Astrocyte of the spinal cord (primary cell): ENCODE results near the gene SQSTM1.
A peak's percentile ranks its signal among the peaks of the same experiment; 100 is the strongest.

Source experiments
- DNase-seq: peaks from one replicate; pipeline ENCODE4 v3.0.0; 2011; ENCODE audit warnings: low read depth, low spot score
- H3K4me3 ChIP-seq: 2 replicates; pipeline ENCODE4 v1.5.1; 2011; ENCODE audit warnings: low read depth, mild to moderate bottlenecking, low read length, moderate library complexity
- CTCF ChIP-seq: IDR thresholded peaks from 2 replicates; pipeline ENCODE4 v1.5.1; 2012; ENCODE audit warnings: low read depth, mild to moderate bottlenecking, low read length, inconsistent platforms
- in situ Hi-C: cut with HindIII; loops from 2 replicates; pipeline ENCODE4 v1.10.0; 2017; ENCODE audit warnings: low sequenced_read_pairs

The SQSTM1 gene

GRCh38 chr5:179820483-179821297, at the start of gene SQSTM1:
TSS of gene SQSTM1 (plus strand) at chr5:179820905. CDS start at chr5:179820937, 32 bp downstream.
- DNase-seq, result peak; percentile 82
- TF ChIP-seq CTCF, result peak; percentile 4
- peak within 1 kb of the TSS; percentile 80 for H3K4me3 ChIP-seq
- in situ Hi-C loops, result no loop called here

- in situ Hi-C loops, result no loop called here
- no peak overlapping the region for H3K4me3 ChIP-seq
- no peak for DNase-seq
- no peak for TF ChIP-seq CTCF
Observed at GRCh38 chr5:179771311-179771895, 49.3 kb upstream of the SQSTM1 start.

- H3K4me3 ChIP-seq, result no peak overlapping the region
- TF ChIP-seq CTCF, result no peak
- in situ Hi-C loops, result no loop called here
- DNase-seq, result no peak
Observed at GRCh38 chr5:179772351-179772750, 48.4 kb upstream of the SQSTM1 start.

- in situ Hi-C loops, result no loop called here
- no peak for DNase-seq
- no peak for TF ChIP-seq CTCF
- H3K4me3 ChIP-seq, result no peak overlapping the region
Observed at GRCh38 chr5:179773686-179774040, 47.0 kb upstream of the SQSTM1 start.

GRCh38 chr5:179774442-179774841, 46.3 kb upstream of the SQSTM1 start:
- no peak for TF ChIP-seq CTCF
- DNase-seq, result no peak
- in situ Hi-C loops, result no loop called here
- no peak overlapping the region for H3K4me3 ChIP-seq

- in situ Hi-C loops, result no loop called here
- no peak overlapping the region for H3K4me3 ChIP-seq
- no peak for DNase-seq
- no peak for TF ChIP-seq CTCF
Observed at GRCh38 chr5:179776411-179776938, 44.2 kb upstream of the SQSTM1 start.
